OCI-LY7 (cell line): ENCODE measurements around the gene SARDH. TPM values are rescaled to one million over a fixed set of nuclear protein-coding genes. Genes with fewer than 3 reads are reported as not detected.

Experiments used
- BruUV-seq: library from RNA; stranded (reverse); fragments of 400-500 nt; replicated peaks from 2 replicates; lab custom pipeline; 2021; lab: Mats Ljungman, UMichigan
- CTCF ChIA-PET: fragments of 300-600 bp; sonication (Branson Sonifier 250); formaldehyde crosslinking; loops from one replicate; lab custom pipeline; 2022; ENCODE audit warnings: antibody characterized with exemption; ENCODE audit not compliant: unreplicated experiment; lab: Charles Lee
- POLR2A ChIA-PET: fragments of 300-600 bp; sonication (Branson Sonifier 250); formaldehyde crosslinking; loops from one replicate; lab custom pipeline; 2022; ENCODE audit warnings: antibody characterized with exemption; lab: Charles Lee
- DNase-seq: peaks from one replicate; pipeline ENCODE4 v3.0.0-alpha.2; 2015; ENCODE audit warnings: low spot score
- H2AFZ ChIP-seq: fragments of 200-600 bp; sonication (generic), shearing (Covaris generic); 2 replicates; pipeline ENCODE4 v1.6.1; 2014; ENCODE audit warnings: mild to moderate bottlenecking, antibody characterized with exemption, low read length, moderate library complexity
- H3K27ac ChIP-seq: fragments of 200-600 bp; sonication (generic); 2 replicates; pipeline ENCODE4 v1.5.1; 2014; ENCODE audit warnings: mixed run types, low read depth, mild to moderate bottlenecking, moderate library complexity, low read length, inconsistent platforms; ENCODE audit not compliant: poor library complexity, severe bottlenecking
- H3K36me3 ChIP-seq: fragments of 200-600 bp; sonication (generic); 2 replicates; pipeline ENCODE4 v1.6.1; 2014; ENCODE audit warnings: mild to moderate bottlenecking, antibody characterized with exemption, low read length, moderate library complexity, mixed read lengths; ENCODE audit not compliant: insufficient read depth
- H3K4me1 ChIP-seq: fragments of 200-600 bp; sonication (generic); 2 replicates; pipeline ENCODE4 v1.5.1; 2014; ENCODE audit warnings: mild to moderate bottlenecking, low read length; ENCODE audit not compliant: insufficient read depth, poor library complexity, severe bottlenecking
- H3K4me2 ChIP-seq: fragments of 200-600 bp; sonication (generic); 2 replicates; pipeline ENCODE4 v1.6.1; 2014; ENCODE audit warnings: mild to moderate bottlenecking, low read length
- H3K4me3 ChIP-seq: fragments of 200-600 bp; sonication (generic); 2 replicates; pipeline ENCODE4 v1.5.1; 2014; ENCODE audit warnings: mild to moderate bottlenecking, low read depth, low read length; ENCODE audit not compliant: poor library complexity, severe bottlenecking
- H3K79me2 ChIP-seq: fragments of 200-600 bp; sonication (generic); 2 replicates; pipeline ENCODE4 v1.6.1; 2016; ENCODE audit warnings: low read depth, mild to moderate bottlenecking, low read length, moderate library complexity, mixed read lengths; ENCODE audit not compliant: insufficient read depth
- H3K9me2 ChIP-seq: fragments of 200-600 bp; sonication (generic); 2 replicates; pipeline ENCODE4 v1.6.1; 2016; ENCODE audit warnings: mild to moderate bottlenecking, low read length, mixed read lengths; ENCODE audit not compliant: insufficient read depth
- H3K9me3 ChIP-seq: fragments of 200-600 bp; sonication (generic); 2 replicates; pipeline ENCODE4 v1.6.1; 2014; ENCODE audit warnings: mild to moderate bottlenecking, mixed run types, low read length, mixed read lengths
- H4K20me1 ChIP-seq: fragments of 200-600 bp; sonication (generic); 2 replicates; pipeline ENCODE4 v1.6.1; 2014; ENCODE audit warnings: mild to moderate bottlenecking, antibody characterized with exemption, low read length, moderate library complexity, mixed read lengths; ENCODE audit not compliant: insufficient read depth
- CTCF ChIP-seq: fragments of 200-600 bp; sonication (generic); conservative IDR thresholded peaks from 2 replicates; pipeline ENCODE4 v1.5.1; 2014; ENCODE audit warnings: mild to moderate bottlenecking, antibody characterized with exemption, low read length, moderate library complexity, mixed read lengths
- EZH2phosphoT487 ChIP-seq: fragments of 200-600 bp; sonication (generic); IDR thresholded peaks from 2 replicates; pipeline ENCODE4 v1.6.1; 2018; ENCODE audit warnings: low read depth, borderline replicate concordance, mild to moderate bottlenecking, mixed run types, antibody characterized with exemption, low read length, moderate library complexity, mixed read lengths
- intact Hi-C: fragments of 100-400 bp; cut with micrococcal nuclease; formaldehyde crosslinking; loops from one replicate; pipeline ENCODE4 v1.10.0; 2022; ENCODE audit not compliant: unreplicated experiment
- total RNA-seq, 2 experiments: library from RNA; depleted of rRNA in 1 of 2; stranded (reverse); fragments of >200 nt in 1 of 2; shearing (Covaris generic) in 1 of 2; gene quantifications; 2 replicates each; pipeline ENCODE4 v1.2.3, GENCODE V29; 2014 to 2022

SARDH gene
- total RNA-seq, 2 experiments from 2014 or later = 42.8 to 60.8 TPM

DNA sequence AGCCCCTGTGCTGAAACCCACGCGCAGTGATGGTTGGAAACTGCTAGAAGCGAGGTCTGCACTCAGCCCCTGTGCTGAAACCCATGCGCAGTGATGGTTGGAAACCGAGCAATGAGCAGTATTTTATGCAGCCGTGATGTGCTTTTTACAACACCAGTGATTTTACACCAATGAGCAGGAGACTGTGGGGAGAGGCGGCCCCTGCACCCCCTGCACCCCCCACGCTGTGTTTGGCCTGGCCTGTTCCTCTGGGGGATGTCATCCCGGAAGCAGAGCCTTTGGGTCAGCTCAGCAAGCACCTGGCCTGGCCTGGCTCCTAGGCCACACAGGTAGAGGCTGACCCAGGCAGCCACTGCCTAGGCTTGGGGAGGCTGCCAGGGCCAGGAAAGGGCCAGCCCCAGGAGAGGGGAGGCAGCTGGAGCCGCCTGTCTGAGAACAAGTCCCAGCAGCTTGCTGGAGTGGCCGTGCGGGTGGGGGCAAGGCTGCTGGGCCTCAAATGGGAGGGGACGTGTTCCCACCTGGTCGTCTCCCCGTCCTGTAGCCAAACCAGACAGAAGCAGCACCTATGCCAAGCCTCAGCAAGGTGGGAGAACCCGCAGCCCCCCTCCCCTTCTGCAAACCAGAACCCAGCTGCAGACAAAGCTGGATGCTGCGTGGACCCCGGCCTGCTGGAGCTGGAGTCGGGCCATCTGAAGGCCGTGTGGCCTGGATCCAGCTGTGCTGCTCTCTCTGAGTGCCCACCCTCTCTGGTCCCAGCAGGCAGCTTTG, 55.1 kb downstream of the SARDH start:
- no peak overlapping the region for H2AFZ ChIP-seq
- H3K4me1 ChIP-seq = peaks cover 20% of the 10 kb centered on the region
- no peaks in the 10 kb centered on the region for H3K9me3 ChIP-seq
- H4K20me1 ChIP-seq = no peaks in the 10 kb centered on the region
- H3K9me2 ChIP-seq = no peaks in the 10 kb centered on the region
- no peak for DNase-seq
- ChIA-PET POLR2A (no interaction called here), CTCF (no interaction called here)
- H3K4me3 ChIP-seq = no peak overlapping the region
- BruUV-seq = no TSS peak
- no peak for TF ChIP-seq EZH2phosphoT487
- no peak for TF ChIP-seq CTCF
- peak overlapping the region; percentile 20 for H3K27ac ChIP-seq
- peaks cover 47% of the 10 kb centered on the region for H3K36me3 ChIP-seq
- intact Hi-C loops = no loop called here
- no peaks in the 10 kb centered on the region for H3K79me2 ChIP-seq
- peak overlapping the region; percentile 46 for H3K4me2 ChIP-seq

DNA sequence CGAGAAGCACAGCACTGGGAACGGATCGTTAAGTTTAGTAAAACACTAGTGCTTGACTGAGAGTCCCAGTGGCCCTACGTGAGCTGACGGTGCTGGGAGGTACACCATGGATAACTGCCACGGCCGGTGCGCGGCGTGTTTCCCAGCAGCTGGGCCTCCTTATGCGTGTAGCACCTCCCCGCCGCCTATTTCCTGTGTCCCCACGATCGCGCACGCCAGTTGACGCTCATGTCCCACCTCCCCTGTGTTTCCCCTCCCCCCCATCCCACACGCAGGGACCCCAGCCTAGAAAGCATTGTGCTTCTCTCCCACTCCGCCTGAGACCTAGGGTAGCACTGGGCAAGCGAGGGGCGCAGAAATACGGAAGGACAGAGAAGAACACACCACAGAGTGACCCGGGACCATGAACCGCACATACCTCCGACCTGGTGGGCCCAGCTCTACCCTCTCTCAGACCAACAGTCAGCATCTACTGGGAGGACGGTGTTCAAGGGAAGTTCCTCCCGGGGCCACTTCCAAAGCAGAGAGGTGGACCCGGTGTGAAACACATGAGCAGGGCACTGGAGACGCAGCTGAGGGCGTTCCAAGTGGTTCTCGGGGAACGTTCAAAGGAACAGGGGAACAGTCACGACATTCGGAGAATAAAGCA, 56.4 kb downstream of the SARDH start:
- Histone ChIP-seq H3K4me2 (no peak overlapping the region), H3K9me3 (no peaks in the 10 kb centered on the region), H3K9me2 (no peaks in the 10 kb centered on the region), H3K4me1 (peaks cover 20% of the 10 kb centered on the region), H3K4me3 (no peak overlapping the region), H3K36me3 (peaks cover 48% of the 10 kb centered on the region), H2AFZ (no peak overlapping the region), H3K79me2 (no peaks in the 10 kb centered on the region), H3K27ac (no peak overlapping the region), H4K20me1 (no peaks in the 10 kb centered on the region)
- no peak for TF ChIP-seq EZH2phosphoT487
- TF ChIP-seq CTCF = no peak
- POLR2A ChIA-PET = no interaction called here
- DNase-seq = no peak
- CTCF ChIA-PET = no interaction called here
- BruUV-seq = no TSS peak
- intact Hi-C loops = no loop called here
